ENCODE measurements around the gene PAPSS2.

The PAPSS2 gene

DNA sequence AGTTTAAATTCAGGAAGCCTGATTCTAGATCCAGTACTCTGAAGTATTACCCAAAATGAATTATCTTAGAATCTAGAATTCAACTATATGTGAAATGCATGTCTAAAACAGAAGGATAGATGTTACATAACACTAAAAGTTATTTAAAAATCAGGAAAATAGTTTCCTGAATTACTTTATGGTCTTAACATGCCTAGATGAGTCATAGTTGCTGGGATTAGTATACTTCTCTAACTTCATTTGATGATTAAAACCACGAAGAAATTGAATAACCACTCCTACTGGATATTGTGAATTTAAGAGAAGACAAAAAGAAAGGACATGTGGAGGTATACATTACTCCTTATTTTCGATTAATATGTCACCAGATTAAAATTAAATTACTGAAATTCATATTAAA, 92.9 kb downstream of the PAPSS2 start:
- DNase-seq, result no peak

DNA sequence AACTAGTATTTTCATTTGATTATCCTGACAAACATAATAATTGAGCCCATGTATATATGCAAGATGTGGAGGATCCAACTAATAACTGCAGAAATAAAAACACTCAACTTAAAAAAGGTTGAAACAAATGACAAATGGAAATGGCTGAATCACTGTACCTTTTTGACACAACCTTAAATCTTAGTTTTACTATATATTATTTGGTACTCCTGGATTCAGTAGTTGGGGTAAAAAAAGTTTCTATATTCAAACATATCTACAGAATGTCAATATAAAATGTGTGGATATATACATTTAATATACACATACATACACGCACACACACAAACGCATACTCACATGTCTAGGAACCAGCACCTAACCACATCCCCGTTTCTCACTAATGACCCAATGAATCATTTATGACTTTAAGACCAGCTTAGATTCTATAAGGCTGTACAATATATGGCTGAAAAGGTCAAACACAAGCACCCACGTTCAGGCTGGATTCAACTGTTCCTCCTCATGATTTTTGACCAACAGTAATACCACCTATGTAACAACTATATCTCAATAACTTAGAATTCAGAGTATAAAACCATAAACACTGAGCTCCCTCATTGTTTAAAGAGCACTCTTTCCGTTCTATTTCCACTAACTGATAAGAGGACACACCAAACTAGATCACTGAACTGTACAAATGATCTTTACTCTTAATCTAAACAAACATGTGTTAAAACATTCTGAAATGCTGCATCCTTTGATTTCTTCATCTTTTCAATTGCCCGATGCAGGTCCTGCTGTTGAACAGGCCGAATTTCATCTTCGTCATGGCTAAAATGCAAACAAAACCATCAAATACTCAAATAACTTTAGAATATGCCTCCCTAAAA, 94.6 kb downstream of the PAPSS2 start:
- DNase-seq, result no peak

DNA sequence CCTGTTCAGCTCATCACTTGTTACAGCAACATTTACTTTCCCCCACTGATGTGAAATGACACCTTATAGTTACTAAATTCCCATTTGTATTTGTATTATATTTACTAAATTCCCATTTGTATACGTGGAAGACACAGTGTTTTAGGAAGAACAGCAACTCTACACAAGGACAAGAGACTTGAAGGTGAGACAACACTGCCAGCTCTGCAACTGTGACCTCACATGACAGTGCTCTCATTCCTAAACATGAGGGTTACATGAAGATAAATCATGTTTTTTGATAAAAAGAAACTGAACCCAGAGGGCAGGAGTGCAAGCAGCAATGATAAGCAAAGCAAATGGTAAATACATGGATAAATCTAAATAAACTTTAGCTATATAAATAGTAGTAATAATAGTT, 98.0 kb downstream of the PAPSS2 start:
- DNase-seq, result no peak

- DNase-seq, result no peak
These were observed 99.9 kb downstream of the PAPSS2 start for GRCh38 chr10:87759551-87759950.

DNA sequence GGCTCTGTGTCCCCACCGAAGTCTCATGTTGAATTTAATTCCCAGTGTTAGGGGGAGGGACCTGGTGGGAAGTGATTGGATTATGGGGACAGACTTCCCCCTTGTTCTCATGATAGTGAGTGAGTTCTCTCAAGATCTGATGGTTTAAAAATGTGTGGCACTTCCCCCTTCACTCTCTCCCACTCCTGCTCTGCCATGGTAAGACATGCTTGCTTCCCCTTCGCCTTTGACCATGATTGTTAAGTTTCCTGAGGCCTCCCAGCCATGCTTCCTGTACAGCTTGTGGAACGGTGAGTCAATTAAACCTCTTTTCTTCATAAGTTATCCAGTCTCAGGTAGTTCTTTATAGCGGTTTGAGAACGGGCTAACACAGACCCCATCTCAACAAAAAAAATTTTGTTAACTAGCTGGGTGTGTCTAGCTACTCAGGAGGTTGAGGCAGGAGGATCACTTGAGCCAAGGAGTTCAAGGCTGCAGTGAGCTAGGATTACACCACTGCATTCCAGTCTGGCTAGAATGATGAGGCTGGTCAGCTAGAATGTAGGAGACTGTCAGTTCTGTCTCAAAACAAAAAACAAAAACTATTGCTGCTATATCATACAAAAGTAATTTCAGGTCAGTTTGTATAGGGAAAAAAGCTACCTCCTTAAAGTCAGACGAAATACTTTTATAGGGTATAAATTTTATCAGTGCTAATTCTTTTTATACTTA, 100.7 kb downstream of the PAPSS2 start:
- DNase-seq, result no peak

- no peak for DNase-seq
These were observed 101.5 kb downstream of the PAPSS2 start for GRCh38 chr10:87761153-87761552.

GRCh38 chr10:87761892-87762291, 102.2 kb downstream of the PAPSS2 start:
- DNase-seq, result no peak

DNA sequence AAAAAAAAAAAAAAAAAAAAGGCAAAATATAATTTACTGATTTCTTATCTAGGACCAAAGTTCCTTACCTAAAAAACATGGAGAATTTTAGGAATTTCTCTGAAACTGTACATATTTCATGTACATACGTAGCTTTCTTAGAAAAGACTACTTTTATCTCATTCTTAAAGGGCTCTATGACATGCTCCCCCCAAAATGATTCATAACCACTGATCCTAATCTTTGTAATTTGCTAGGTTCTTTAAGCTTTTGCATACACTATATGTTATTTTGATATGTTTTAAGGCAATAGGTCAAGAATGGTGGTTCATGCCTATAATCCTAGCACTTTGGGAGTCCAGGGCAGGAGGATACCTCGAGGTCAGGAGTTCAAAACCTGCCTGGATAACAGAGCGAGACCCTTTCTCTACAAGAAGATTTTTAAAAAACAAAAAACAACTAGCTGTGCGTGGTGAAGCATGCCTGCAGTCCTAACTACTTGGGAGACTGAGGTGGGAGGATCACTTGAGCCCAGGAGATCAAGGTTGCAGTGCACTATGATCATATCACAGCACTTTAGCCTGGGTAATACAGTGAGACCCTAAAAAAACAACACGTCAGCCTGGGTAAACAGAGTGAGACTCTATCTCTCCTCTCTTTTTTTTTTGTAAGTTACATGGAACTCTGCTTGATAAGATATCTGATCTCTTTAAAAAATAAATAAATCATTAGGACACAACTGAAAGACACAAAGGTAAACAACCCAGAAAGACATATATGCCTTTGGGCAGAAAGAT, 103.6 kb downstream of the PAPSS2 start:
- no peak for DNase-seq

DNA sequence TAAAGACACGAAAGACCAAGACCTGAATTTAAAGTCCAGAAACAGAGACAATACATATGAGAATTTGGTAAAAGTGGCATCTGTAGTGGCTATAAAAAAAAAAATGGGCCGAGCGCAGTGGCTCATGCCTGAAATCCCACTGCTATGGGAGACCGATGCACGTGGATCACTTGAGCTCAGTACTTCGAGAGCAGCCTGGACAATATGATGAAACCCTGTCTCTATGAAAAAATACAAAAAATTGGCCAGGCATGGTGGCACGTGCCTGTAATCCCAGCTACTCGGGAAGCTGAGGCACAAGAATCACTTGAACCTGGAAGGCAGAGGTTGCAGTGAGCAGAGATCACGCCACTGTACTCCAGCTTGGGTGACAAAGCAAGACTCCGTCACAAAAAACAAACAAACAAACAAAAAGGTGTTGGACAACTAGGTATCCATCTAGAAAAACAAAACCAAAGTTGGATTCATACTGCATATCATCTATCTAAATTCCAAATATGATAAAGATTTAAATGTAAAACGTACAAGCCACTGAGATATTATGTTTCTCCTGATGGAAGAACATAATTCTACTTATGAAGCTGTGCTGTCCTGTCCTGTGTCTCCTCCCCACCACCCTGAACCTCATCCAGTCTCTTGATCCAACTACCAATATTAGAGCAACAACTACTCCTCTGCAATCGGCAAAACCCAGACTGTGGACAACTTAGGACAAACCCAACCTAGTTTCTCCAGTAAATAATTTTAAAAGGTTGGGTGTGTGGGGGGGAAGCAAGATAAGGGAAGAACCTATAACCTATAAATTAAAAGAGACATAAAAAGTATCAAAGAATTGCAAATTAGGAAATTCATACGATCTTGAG, 104.6 kb downstream of the PAPSS2 start:
- no peak for DNase-seq

DNA sequence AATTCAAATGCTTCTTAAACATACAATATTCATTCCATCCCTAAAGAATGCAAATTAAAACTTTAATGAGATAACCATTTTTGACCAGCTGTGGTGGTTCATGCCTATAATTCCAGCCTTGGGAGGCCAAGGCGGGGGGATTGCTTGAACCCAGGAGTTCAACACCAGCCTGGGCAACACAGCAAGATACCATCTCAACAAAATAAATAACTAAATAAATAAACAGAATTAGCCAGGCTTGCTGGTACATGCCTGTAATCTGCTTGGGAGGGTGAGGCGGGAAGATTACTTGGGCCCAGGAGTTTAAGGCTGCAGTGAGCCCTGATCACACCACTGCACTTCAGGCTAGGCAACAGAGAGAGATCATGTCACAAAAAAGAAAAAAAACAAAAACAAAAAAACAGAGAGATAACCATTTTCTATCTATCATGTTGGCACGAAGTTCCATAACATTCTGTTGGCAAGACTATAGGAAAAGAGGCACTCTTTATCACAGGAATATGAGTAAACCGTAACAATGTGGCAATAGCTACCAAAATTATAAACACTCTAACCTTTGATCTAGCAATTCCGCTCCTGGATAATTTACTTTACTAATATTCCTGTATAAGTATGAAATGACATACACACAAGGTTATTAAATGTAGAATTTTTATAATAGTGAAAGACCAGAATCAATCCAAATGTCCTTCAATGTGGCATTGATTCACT, 106.1 kb downstream of the PAPSS2 start:
- no peak for DNase-seq

DNA sequence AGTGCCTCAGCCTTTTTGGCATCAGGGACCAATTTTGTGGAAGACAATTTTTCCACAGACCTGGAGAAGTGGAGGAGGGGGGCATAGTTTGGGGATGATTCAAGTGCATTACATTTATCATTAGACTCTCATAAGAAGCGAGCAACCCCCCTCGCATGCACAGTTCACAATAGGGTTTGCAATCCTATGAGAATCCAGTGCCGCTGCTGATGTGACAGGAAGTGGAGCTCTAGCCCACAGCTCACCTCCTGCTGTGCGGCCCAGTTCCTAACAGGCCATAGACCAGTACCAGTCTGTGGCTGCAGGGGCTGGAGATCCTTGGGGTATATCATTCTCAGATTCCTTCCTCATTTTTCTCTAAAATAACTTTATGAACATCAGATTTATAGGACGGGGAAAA, 107.6 kb downstream of the PAPSS2 start:
- DNase-seq, result no peak

GRCh38 chr10:87771871-87772500, 112.3 kb downstream of the PAPSS2 start:
- no peak for DNase-seq

GRCh38 chr10:87775766-87776165, 116.1 kb downstream of the PAPSS2 start:
- no peak for DNase-seq

- no peak for DNase-seq
These were observed 116.7 kb downstream of the PAPSS2 start for GRCh38 chr10:87776328-87776727.

DNA sequence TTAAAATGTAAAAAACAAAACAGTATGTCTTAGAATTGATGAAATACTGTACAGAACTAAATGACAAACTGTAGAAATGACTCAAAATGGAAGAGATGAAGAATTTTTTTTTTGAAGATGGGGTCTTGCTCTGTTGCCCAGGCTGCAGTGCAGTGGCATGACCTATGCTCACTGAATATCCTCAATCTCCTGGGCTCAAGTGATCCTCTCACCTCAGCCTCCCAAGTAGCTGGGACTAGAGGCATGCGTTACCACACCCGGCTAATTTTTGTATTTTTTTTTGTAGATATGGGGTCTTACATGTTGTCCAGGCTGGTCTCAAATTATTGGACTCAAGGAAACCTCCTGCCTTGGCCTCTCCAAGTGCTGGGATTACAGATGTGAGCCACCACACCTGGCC, 121.9 kb downstream of the PAPSS2 start:
- no peak for DNase-seq

DNA sequence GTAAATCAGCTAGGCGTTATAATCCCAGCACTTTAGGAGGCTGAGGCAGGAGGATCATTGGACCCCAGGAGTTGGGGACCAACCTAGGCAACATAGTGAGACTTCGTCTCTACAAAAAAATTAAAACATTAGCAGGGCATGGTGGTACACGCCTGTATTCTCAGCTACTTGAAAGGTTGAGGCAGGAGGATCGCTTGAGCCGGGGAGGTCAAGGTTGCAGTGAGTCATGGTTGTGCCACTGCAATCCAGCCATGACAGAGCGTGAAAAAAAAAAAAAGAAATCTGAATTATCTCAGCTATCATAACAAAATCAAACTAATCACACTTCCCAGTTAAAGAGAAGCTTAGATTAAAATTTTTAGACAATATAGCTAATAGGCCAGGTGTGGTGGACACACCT, 123.0 kb downstream of the PAPSS2 start:
- DNase-seq, result no peak

GRCh38 chr10:87786421-87786820, 126.7 kb downstream of the PAPSS2 start:
- no peak for DNase-seq

GRCh38 chr10:87790185-87790584, 130.5 kb downstream of the PAPSS2 start:
- no peak for DNase-seq

DNA sequence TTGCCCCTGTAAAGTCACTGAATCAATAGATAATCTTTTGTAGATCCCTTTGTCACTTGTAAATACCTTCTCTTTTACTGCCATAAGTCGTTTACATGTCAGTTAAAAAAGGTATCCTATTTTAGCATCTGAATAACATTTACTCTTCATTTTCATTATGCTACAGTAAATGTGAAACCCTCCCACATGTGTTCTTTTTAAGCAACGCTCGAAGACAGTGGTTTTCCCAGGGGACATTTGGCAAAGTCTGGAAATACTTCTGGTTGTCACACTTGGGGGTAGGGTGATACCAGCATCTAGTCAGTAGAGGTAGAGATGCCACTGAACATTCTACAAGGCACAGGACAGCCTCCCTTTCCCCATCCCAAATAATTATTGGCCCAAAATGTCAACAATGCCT, 134.6 kb downstream of the PAPSS2 start:
- DNase-seq, result no peak
